Measurements from ENCODE around the gene SEZ6L2.

SEZ6L2 gene

DNA sequence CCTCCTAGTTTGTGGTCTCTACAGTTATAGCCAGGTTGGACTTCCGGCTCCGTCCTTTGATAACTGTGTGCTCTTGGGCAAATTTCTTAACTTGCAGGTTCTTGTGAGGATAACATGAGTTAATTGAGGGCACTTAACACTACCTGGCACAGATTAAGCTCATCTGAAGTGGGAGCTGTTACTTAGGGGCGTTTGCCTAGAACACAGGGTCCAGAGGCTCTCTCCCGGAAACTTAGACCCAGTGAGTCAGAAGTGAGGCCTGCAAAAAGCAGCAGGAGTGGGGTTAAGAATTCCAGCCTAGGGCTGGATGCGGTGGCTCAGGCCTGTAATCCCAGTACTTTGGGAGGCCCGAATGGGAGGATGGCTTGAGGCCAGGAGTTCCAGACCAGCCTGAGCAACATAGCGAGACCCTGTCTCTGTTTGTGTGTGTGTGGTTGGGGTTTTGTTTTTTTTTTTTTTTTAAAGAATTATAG is 77.7 kb downstream of the SEZ6L2 start:
- no peak for DNase-seq (ENCODE audit: low spot score)

Data from NAMALWA (cell line).